ENCODE data around the gene IZUMO2.

The IZUMO2 gene

GRCh38 chr19:50162988-50163387, at the start of gene IZUMO2:
TSS of gene IZUMO2 (minus strand) at chr19:50163281. CDS start at chr19:50163194, 87 bp downstream.
- DNase-seq: peak in 1 of 58 donors; percentile 12

GRCh38 chr19:50210425-50210824, 47.3 kb upstream of the IZUMO2 start:
- DNase-seq: no peak

GRCh38 chr19:50209131-50209530, 46.0 kb upstream of the IZUMO2 start:
- no peak for DNase-seq

- no peak for DNase-seq
These were observed 44.6 kb upstream of the IZUMO2 start for GRCh38 chr19:50207730-50208129.

GRCh38 chr19:50206191-50206590, 43.1 kb upstream of the IZUMO2 start:
- no peak for DNase-seq

- no peak for DNase-seq
These were observed 42.6 kb upstream of the IZUMO2 start for GRCh38 chr19:50205681-50206138.

GRCh38 chr19:50204811-50205675, 42.0 kb upstream of the IZUMO2 start:
- DNase-seq: peak in 21 of 58 donors; percentile 1 to 61 (median 21)

- DNase-seq: no peak
These were observed 41.0 kb upstream of the IZUMO2 start for GRCh38 chr19:50204081-50204428.

GRCh38 chr19:50203281-50204080, 40.4 kb upstream of the IZUMO2 start, which contains the start of gene MYH14:
TSS of gene MYH14 (plus strand) at chr19:50203622. CDS start at chr19:50210366, 6,744 bp downstream.
- peak; percentile 38 to 99 (median 94) for DNase-seq

- no peak for DNase-seq
These were observed 39.8 kb upstream of the IZUMO2 start for GRCh38 chr19:50202962-50203280.

GRCh38 chr19:50202386-50202785, 39.3 kb upstream of the IZUMO2 start:
- DNase-seq: peak in 2 of 58 donors; percentile 7 to 34

GRCh38 chr19:50199259-50199555, 36.1 kb upstream of the IZUMO2 start:
- DNase-seq: no peak

GRCh38 chr19:50198431-50199258, 35.6 kb upstream of the IZUMO2 start:
- DNase-seq: peak in 13 of 58 donors; percentile 1 to 43 (median 8)

GRCh38 chr19:50197348-50197747, 34.3 kb upstream of the IZUMO2 start:
- no peak for DNase-seq

- DNase-seq: no peak
These were observed 33.3 kb upstream of the IZUMO2 start for GRCh38 chr19:50196322-50196932.

GRCh38 chr19:50195224-50195623, 32.1 kb upstream of the IZUMO2 start:
- DNase-seq: no peak

- no peak for DNase-seq
These were observed 29.6 kb upstream of the IZUMO2 start for GRCh38 chr19:50192463-50193211.

- DNase-seq: no peak
These were observed 28.1 kb upstream of the IZUMO2 start for GRCh38 chr19:50191216-50191615.

GRCh38 chr19:50190439-50190891, 27.4 kb upstream of the IZUMO2 start:
- DNase-seq: no peak

- no peak for DNase-seq
These were observed 26.2 kb upstream of the IZUMO2 start for GRCh38 chr19:50189331-50189730.
